Kidney (tissue), 14 donors: ENCODE measurements around the gene ZSWIM6. TPM values are rescaled to one million over a fixed set of nuclear protein-coding genes. Genes with fewer than 3 reads are reported as not detected.

ENCODE experiments used
- DNase-seq, 5 donors: peaks; one replicate each; pipeline ENCODE4 v3.0.0-alpha.2; 2013 to 2020
- FAIRE-seq: peaks from 2 replicates; lab custom pipeline; 2012; peaks lifted over from hg19 to GRCh38; lab: Jason Lieb, UNC
- H3K27ac ChIP-seq, 2 donors: one replicate each; pipeline ENCODE4 v1.7.0; 2013; ENCODE audit warnings: low read depth in 2 of 2, low read length in 2 of 2, inconsistent platforms in 1 of 2
- H3K27me3 ChIP-seq: one replicate; pipeline ENCODE4 v1.7.1; 2013; ENCODE audit warnings: low read length, inconsistent platforms; ENCODE audit not compliant: control insufficient read depth, insufficient read depth
- H3K36me3 ChIP-seq, 3 donors: one replicate each; pipeline versions ENCODE4 v1.7.0 to v1.7.1; 2013; ENCODE audit warnings: low read length in 3 of 3, control low read depth in 1 of 3, inconsistent platforms in 1 of 3; ENCODE audit not compliant: insufficient read depth in 3 of 3, control insufficient read depth in 2 of 3
- H3K4me1 ChIP-seq, 3 donors: one replicate each; pipeline versions ENCODE4 v1.7.0 to v1.7.1; 2013; ENCODE audit warnings: low read length in 3 of 3, inconsistent platforms in 1 of 3, low read depth in 1 of 3; ENCODE audit not compliant: control insufficient read depth in 2 of 3, insufficient read depth in 2 of 3
- H3K4me3 ChIP-seq, 3 donors: one replicate each; pipeline versions ENCODE4 v1.7.0 to v1.8.1; 2013; ENCODE audit warnings: low read length in 3 of 3, control low read depth in 1 of 3, inconsistent platforms in 1 of 3
- H3K9ac ChIP-seq, 3 donors: one replicate each; pipeline versions ENCODE4 v1.7.0 to v1.7.1; 2013; ENCODE audit warnings: low read length in 3 of 3, control low read depth in 1 of 3, inconsistent platforms in 1 of 3
- H3K9me3 ChIP-seq, 3 donors: one replicate each; pipeline versions ENCODE4 v1.7.0 to v1.7.1; 2013; ENCODE audit warnings: low read length in 3 of 3, control low read depth in 1 of 3, inconsistent platforms in 1 of 3; ENCODE audit not compliant: control insufficient read depth in 2 of 3, insufficient read depth in 1 of 3
- intact Hi-C: fragments of 100-400 bp; cut with DNase I; formaldehyde crosslinking; loops from one replicate; pipeline ENCODE4 v1.11.1; 2022
- polyA plus RNA-seq: library from polyadenylated mRNA; stranded (reverse); fragments of 350-450 nt; fragmentation: Illumina TruSeq; extraction: RNeasy Lipid Tissue Mini Kit (QIAGEN cat#74804); gene quantifications from one replicate; pipeline ENCODE4 v1.2.3, GENCODE V29; 2014; ENCODE audit warnings: low read depth, low replicate concordance; ENCODE audit not compliant: insufficient read depth
- total RNA-seq: library from RNA; stranded (reverse); fragmentation: NEBNext Ultra II Directional; extraction: Animal tissue kit (Norgen Biotek cat#: 25700); gene quantifications from one replicate; pipeline ENCODE4 v1.2.1, GENCODE V29; 2021
- TF ChIP-seq, protein P1 (sequence below): IDR thresholded peaks from 3 replicates; pipeline ENCODE4 v1.5.1; 2012; ENCODE audit warnings: mild to moderate bottlenecking, moderate library complexity, borderline replicate concordance; ENCODE audit not compliant: insufficient read depth; ENCODE audit errors: extremely low read depth
- donor health status: control.
- donor health status: control.
- donor health status: control.
- donor health status: control.
- donor health status: control.
- donor health status: DM: yes; HTN: yes; CAD: no.
- donor health status: Normal renal cell carcinoma (clear cell type).

Gene ZSWIM6
- total and polyA plus RNA-seq, 2 donors from 2014 or later: 2.9 to 20.3 TPM

DNA sequence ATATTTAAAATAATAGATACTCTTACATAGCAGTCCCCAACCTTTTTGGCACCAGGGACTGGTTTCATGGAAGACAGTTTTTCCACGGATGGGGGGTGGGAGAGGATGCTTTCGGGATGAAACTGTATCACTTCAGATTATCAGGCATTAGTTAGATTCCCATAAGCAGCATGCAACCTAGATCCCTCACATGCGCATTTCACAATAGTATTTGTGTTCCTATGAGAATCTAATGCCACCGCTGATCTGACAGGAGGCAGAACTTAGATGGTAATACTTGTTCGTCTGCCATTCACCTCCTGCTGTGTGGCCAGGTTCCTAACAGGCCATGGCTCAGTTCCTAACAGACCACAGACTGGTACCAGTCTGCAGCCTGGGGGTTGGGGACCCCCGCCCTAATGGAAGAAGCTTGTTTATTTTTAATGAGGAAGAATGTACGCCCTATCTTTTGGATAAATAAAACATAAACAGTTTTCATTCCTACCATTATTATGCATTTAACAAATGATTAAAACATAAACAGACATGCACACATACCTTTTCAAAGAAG, 187.7 kb downstream of the ZSWIM6 start:
- Histone ChIP-seq H3K27me3 (no peaks in the 10 kb centered on the region), H3K27ac (no peak overlapping the region), H3K4me1 (no peaks in the 10 kb centered on the region), H3K9me3 (no peaks in the 10 kb centered on the region), H3K36me3 (no peaks in the 10 kb centered on the region), H3K9ac (no peak overlapping the region), H3K4me3 (no peak overlapping the region)
- TF ChIP-seq, protein P1, sequence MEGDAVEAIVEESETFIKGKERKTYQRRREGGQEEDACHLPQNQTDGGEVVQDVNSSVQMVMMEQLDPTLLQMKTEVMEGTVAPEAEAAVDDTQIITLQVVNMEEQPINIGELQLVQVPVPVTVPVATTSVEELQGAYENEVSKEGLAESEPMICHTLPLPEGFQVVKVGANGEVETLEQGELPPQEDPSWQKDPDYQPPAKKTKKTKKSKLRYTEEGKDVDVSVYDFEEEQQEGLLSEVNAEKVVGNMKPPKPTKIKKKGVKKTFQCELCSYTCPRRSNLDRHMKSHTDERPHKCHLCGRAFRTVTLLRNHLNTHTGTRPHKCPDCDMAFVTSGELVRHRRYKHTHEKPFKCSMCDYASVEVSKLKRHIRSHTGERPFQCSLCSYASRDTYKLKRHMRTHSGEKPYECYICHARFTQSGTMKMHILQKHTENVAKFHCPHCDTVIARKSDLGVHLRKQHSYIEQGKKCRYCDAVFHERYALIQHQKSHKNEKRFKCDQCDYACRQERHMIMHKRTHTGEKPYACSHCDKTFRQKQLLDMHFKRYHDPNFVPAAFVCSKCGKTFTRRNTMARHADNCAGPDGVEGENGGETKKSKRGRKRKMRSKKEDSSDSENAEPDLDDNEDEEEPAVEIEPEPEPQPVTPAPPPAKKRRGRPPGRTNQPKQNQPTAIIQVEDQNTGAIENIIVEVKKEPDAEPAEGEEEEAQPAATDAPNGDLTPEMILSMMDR: no peak
- DNase-seq (no peak), FAIRE-seq (no peak)
- intact Hi-C loops: no loop called here

DNA sequence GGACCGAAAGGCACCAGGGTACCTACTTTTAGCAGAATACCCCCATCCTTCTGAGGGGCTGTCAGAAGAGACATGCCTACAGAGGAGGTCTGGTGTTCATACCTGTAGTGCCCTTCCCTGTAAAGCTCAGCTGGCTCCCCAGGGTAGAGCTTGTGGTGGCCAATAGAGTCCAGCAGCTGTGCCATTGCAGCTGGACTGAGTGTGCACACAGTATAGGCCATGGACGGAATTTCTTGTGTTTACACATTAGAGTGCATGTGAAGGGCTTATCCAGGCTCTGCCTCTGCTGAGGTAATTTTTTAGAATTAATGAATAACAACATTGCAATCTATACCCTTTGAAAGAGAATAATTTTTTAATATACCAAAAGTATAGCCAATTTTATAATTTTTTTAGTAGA, 191.0 kb downstream of the ZSWIM6 start:
- Histone ChIP-seq H3K9me3 (no peaks in the 10 kb centered on the region), H3K27ac (no peak overlapping the region), H3K9ac (no peak overlapping the region), H3K27me3 (no peaks in the 10 kb centered on the region), H3K4me3 (no peak overlapping the region), H3K4me1 (no peaks in the 10 kb centered on the region), H3K36me3 (peaks cover 0 to 4% (median 2%) of the 10 kb centered on the region in 3 donors)
- FAIRE-seq: no peak
- intact Hi-C loops: no loop called here
- TF ChIP-seq, protein P1: no peak
- DNase-seq: no peak

DNA sequence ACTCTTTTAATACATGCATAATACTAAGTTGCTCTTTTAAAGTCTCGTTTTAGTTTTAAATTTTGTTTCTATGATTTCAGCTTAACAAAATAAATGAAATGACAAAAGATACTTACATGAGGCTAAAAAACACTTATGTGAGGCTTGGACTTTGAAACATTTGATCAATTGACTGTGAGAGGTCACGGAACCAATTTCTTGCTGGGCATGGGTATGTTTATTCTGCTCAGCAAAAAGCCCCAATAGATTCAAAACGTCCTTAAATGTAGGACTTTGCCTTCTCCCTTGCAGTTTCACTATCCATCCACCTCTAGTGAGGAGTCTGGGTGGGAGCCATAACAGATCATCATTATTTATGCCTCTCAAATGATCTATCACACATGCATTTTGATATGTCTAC, 191.9 kb downstream of the ZSWIM6 start:
- Histone ChIP-seq H3K36me3 (peaks cover 0 to 4% (median 2%) of the 10 kb centered on the region in 3 donors), H3K9me3 (no peaks in the 10 kb centered on the region)
- FAIRE-seq: no peak

More for the DNA sequence above, 191.9 kb downstream of the ZSWIM6 start:
- Histone ChIP-seq H3K27ac (no peak overlapping the region), H3K9ac (no peak overlapping the region), H3K27me3 (no peaks in the 10 kb centered on the region), H3K4me3 (no peak overlapping the region), H3K4me1 (no peaks in the 10 kb centered on the region)
- intact Hi-C loops: no loop called here
- TF ChIP-seq, protein P1: no peak
- DNase-seq: no peak
